A549 treated with ZK216348 at 1 μM for 4 hours (cell line): Measurements from ENCODE around the gene SPINK1. TPM values are rescaled to one million over a fixed set of nuclear protein-coding genes. Genes with fewer than 3 reads are reported as not detected.

Experiments used
- total RNA-seq: library from RNA; stranded (reverse); fragments of 200-300 nt; extraction: Qiagen RNA extraction; gene quantifications from 5 replicates; pipeline ENCODE4 v1.2.3, GENCODE V29; 2022; ENCODE audit warnings: low read depth

Gene SPINK1
- 0.55 to 1.0 TPM (median 0.99 TPM) in 5 replicates for total RNA-seq

DNA sequence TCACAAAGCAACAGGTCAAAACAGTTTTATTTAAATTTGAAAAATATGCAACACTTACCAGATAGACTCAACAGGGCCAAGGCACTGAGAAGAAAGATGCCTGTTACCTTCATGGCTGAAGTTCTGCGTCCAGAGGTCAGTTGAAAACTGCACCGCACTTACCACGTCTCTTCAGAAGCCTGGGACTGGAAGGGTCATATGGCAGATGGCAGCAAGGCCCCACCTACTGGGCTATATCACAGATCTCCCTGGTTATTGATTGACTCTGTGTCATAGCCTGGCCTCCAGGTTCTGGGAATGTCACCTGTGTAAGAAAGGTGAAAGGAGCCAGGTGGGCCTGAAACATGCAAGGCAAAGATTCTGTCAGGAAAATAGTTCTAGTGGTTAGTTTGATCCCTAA, at the start of gene SPINK1:
Gene SPINK1, minus strand, starts transcription at position 207 of the 400 bp plus-strand sequence. Its CDS starts 94 bp downstream, at position 113.

DNA sequence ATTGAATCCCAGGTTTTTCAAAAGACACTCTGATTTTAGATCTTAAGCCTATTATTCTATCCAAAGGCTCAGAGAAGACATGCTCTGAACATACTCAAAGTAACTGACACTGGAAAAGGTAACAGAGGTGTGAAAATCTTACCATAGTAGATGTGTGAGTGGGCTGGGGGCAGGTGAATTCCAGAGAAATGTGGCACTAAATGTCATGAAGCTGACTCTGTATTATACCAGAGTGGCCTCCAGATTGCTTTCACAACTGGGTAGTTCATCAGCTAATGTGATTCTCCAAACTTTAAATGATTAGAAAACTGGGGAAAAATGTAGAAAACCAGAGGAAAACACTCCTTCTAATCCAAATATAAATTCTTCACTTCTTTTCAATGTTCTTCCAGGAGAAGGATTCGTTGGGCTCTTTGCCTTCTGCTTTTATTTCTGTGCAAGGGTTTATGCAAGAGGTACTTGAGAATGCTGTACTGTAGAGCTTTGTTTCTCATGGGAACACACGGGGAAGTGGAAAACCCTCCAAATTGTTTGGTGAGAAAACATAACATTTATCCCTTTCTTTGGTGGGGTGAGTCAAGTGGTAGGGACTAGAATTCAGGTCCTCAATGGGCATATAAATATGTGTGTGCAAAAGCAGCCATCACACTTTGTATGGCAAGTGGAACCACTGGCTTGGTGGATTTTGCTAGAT, 46.7 kb upstream of the SPINK1 start, which contains the start of gene SCGB3A2:
Gene SCGB3A2, plus strand, starts transcription at position 646 of the 694 bp plus-strand sequence. CDS start 93 bp downstream, outside the sequence.

GRCh38 chr5:147782110-147783028, 49.1 kb downstream of the SPINK1 start, which contains the start of gene JAKMIP2:
TSS of gene JAKMIP2 (minus strand) at chr5:147782728. CDS start at chr5:147671806, 110,922 bp downstream.

Other genes with a start within 250 kb of the SPINK1 start
- gene JAKMIP2, start 48.9 kb downstream of the SPINK1 start, total RNA-seq = not detected in 5 replicates
- gene SCGB3A2, start 47.0 kb upstream of the SPINK1 start, total RNA-seq = not detected in 5 replicates
- gene C5orf46, start 74.9 kb upstream of the SPINK1 start, total RNA-seq = 0.29 TPM in 1 of 5 replicates, not detected in the others
- gene SPINK5, start 232.3 kb upstream of the SPINK1 start, total RNA-seq = not detected in 5 replicates